DOHH2 (cell line): Measurements from ENCODE around the gene SRRM2.

ENCODE experiments used
- H3F3A ChIP-seq: fragments of 200-600 bp; sonication (generic), shearing (Covaris generic); 2 replicates; pipeline ENCODE4 v1.6.0; 2016; ENCODE audit warnings: antibody characterized with exemption, mild to moderate bottlenecking; ENCODE audit not compliant: control insufficient read depth, insufficient read depth
- H3K27ac ChIP-seq: fragments of 200-600 bp; sonication (generic); 2 replicates; pipeline ENCODE4 v1.5.1; 2014; ENCODE audit warnings: low read depth, mild to moderate bottlenecking, low read length, moderate library complexity
- H3K27me3 ChIP-seq: fragments of 200-600 bp; sonication (generic); 2 replicates; pipeline ENCODE4 v1.6.1; 2014; ENCODE audit warnings: mild to moderate bottlenecking, low read length, mixed read lengths; ENCODE audit not compliant: control insufficient read depth
- H3K36me3 ChIP-seq: fragments of 200-600 bp; sonication (generic); 2 replicates; pipeline ENCODE4 v1.6.1; 2014; ENCODE audit warnings: mild to moderate bottlenecking, low read length, moderate library complexity, mixed read lengths; ENCODE audit not compliant: control insufficient read depth
- H3K4me1 ChIP-seq: fragments of 200-600 bp; sonication (generic); 2 replicates; pipeline ENCODE4 v1.6.1; 2014; ENCODE audit warnings: mild to moderate bottlenecking, low read length, mixed read lengths; ENCODE audit not compliant: control insufficient read depth
- H3K4me2 ChIP-seq: fragments of 200-600 bp; sonication (generic); 2 replicates; pipeline ENCODE4 v1.6.0; 2014; ENCODE audit warnings: mild to moderate bottlenecking, low read length, moderate library complexity
- H3K4me3 ChIP-seq: fragments of 200-600 bp; sonication (generic); 2 replicates; pipeline ENCODE4 v1.5.1; 2014; ENCODE audit warnings: mild to moderate bottlenecking, low read length, mixed read lengths
- H3K79me2 ChIP-seq: fragments of 200-600 bp; sonication (generic); 2 replicates; pipeline ENCODE4 v1.6.1; 2014; ENCODE audit warnings: mild to moderate bottlenecking, low read length, mixed read lengths; ENCODE audit not compliant: control insufficient read depth
- H3K9me2 ChIP-seq: fragments of 200-600 bp; sonication (generic); replicated peaks from 2 replicates; pipeline ENCODE4 v1.6.1; 2014; ENCODE audit warnings: mild to moderate bottlenecking, low read length, mixed read lengths; ENCODE audit not compliant: control insufficient read depth
- H3K9me3 ChIP-seq: fragments of 200-600 bp; sonication (generic); 2 replicates; pipeline ENCODE4 v1.6.1; 2014; ENCODE audit warnings: antibody characterized with exemption, low read length, mixed read lengths; ENCODE audit not compliant: control insufficient read depth, insufficient read depth
- H4K20me1 ChIP-seq: fragments of 200-600 bp; sonication (generic); 2 replicates; pipeline ENCODE4 v1.6.0; 2014; ENCODE audit warnings: low read depth, mild to moderate bottlenecking, antibody characterized with exemption, low read length, moderate library complexity; ENCODE audit not compliant: control insufficient read depth, insufficient read depth
- EZH2phosphoT487 ChIP-seq: fragments of 200-600 bp; sonication (generic); IDR thresholded peaks from 2 replicates; pipeline ENCODE4 v1.6.1; 2017; ENCODE audit warnings: borderline replicate concordance, mild to moderate bottlenecking, antibody characterized with exemption, low read length, moderate library complexity, mixed read lengths
- TF ChIP-seq, protein P1 (sequence below): fragments of 200-600 bp; sonication (generic); IDR thresholded peaks from one replicate; pipeline ENCODE4 v1.5.1; 2014; ENCODE audit warnings: antibody characterized with exemption, mild to moderate bottlenecking, low read depth, low read length; ENCODE audit not compliant: poor library complexity, severe bottlenecking

The SRRM2 gene

DNA sequence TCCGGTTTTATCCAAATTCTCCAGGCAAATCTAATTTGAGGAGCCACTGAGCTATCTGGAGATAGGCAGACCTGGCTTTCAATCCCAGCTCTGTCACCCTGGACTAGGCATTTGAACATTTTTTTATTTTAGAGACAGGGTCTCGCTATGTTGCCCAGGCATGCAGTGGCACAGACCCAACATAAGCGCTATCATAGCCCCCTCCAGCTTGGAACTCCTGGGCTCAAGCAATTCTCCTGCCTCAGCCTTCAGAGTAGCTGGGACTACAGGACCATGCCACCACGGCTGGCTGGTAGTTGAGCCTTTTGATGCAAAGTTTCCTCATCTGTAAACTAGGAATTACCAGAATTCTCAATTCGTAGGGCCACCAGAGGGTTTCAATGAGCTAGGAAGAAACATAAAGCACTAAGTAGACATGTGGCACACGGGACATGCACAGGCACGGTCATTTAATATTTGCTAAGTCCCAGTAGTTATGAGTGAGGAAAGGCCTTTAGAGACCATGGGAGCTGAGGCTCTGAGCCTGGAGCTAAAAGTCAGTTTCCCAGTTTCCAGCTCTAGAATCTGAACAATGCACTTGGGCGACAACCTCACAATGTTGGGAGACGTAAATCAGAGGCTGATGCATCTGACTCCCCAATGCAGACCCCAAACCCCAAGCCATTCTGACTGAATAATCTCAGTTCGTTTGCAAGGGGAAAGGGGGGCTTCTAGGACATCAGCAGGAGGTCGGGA, 23.5 kb downstream of the SRRM2 start:
- Histone ChIP-seq H3F3A (peaks cover 32% of the 10 kb centered on the region), H4K20me1 (no peaks in the 10 kb centered on the region), H3K27me3 (no peaks in the 10 kb centered on the region), H3K9me2 (no peaks in the 10 kb centered on the region), H3K4me1 (peaks cover 22% of the 10 kb centered on the region), H3K27ac (no peak overlapping the region; the same call in 1 of the 2 replicates), H3K9me3 (no peaks in the 10 kb centered on the region), H3K4me3 (peak overlapping the region; percentile 78), H3K4me2 (peak overlapping the region; percentile 85), H3K79me2 (peaks cover 64% of the 10 kb centered on the region), H3K36me3 (peaks cover 71% of the 10 kb centered on the region)
- TF ChIP-seq, protein P1, sequence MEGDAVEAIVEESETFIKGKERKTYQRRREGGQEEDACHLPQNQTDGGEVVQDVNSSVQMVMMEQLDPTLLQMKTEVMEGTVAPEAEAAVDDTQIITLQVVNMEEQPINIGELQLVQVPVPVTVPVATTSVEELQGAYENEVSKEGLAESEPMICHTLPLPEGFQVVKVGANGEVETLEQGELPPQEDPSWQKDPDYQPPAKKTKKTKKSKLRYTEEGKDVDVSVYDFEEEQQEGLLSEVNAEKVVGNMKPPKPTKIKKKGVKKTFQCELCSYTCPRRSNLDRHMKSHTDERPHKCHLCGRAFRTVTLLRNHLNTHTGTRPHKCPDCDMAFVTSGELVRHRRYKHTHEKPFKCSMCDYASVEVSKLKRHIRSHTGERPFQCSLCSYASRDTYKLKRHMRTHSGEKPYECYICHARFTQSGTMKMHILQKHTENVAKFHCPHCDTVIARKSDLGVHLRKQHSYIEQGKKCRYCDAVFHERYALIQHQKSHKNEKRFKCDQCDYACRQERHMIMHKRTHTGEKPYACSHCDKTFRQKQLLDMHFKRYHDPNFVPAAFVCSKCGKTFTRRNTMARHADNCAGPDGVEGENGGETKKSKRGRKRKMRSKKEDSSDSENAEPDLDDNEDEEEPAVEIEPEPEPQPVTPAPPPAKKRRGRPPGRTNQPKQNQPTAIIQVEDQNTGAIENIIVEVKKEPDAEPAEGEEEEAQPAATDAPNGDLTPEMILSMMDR = no peak
- no peak for TF ChIP-seq EZH2phosphoT487

- H3K27ac ChIP-seq = peak overlapping the region; percentile 29; the same call in 1 of the 2 replicates
- H3K79me2 ChIP-seq = peaks cover 60% of the 10 kb centered on the region
These were observed 24.2 kb downstream of the SRRM2 start for GRCh38 chr16:2776500-2777139.

GRCh38 chr16:2777231-2777902, 24.9 kb downstream of the SRRM2 start, which contains the start of gene ELOB:
Gene ELOB (minus strand): TSS chr16:2777280. CDS start chr16:2777239, 41 bp downstream.
- TF ChIP-seq, protein P1 = no peak
- H3K79me2 ChIP-seq = peaks cover 57% of the 10 kb centered on the region

More at GRCh38 chr16:2776500-2777139, 24.2 kb downstream of the SRRM2 start:
- peaks cover 22% of the 10 kb centered on the region for H3K4me1 ChIP-seq
- H3K4me3 ChIP-seq = peak overlapping the region; percentile 78
- TF ChIP-seq, protein P1 = no peak
- no peak for TF ChIP-seq EZH2phosphoT487
- peaks cover 64% of the 10 kb centered on the region for H3K36me3 ChIP-seq
- no peaks in the 10 kb centered on the region for H3K9me2 ChIP-seq
- peaks cover 26% of the 10 kb centered on the region for H3F3A ChIP-seq
- H3K9me3 ChIP-seq = no peaks in the 10 kb centered on the region
- no peaks in the 10 kb centered on the region for H4K20me1 ChIP-seq
- H3K27me3 ChIP-seq = no peaks in the 10 kb centered on the region
- H3K4me2 ChIP-seq = peak overlapping the region; percentile 85

More at GRCh38 chr16:2777231-2777902, 24.9 kb downstream of the SRRM2 start, which contains the start of gene ELOB:
- Histone ChIP-seq H4K20me1 (no peaks in the 10 kb centered on the region), H3F3A (peaks cover 21% of the 10 kb centered on the region), H3K27me3 (no peaks in the 10 kb centered on the region), H3K9me2 (no peaks in the 10 kb centered on the region), H3K36me3 (peaks cover 57% of the 10 kb centered on the region), H3K4me3 (peak within 1 kb of the TSS; percentile 99), H3K4me2 (peak within 1 kb of the TSS; percentile 97), H3K9me3 (no peaks in the 10 kb centered on the region), H3K4me1 (peaks cover 22% of the 10 kb centered on the region), H3K27ac (peak within 1 kb of the TSS; percentile 76)
